Liver (tissue), 9 donors: ENCODE data around the gene MARCHF11. TPM values are rescaled to one million over a fixed set of nuclear protein-coding genes. Genes with fewer than 3 reads are reported as not detected.

Experiments
- DNase-seq: peaks from one replicate; pipeline ENCODE4 v3.0.0-alpha.2; 2017; ENCODE audit warnings: low spot score
- H3K27ac ChIP-seq, 2 donors: one replicate each; pipeline ENCODE4 v1.7.0; 2013; ENCODE audit warnings: inconsistent platforms in 2 of 2, low read length in 2 of 2, control low read depth in 1 of 2, low read depth in 1 of 2, mild to moderate bottlenecking in 1 of 2
- H3K27me3 ChIP-seq, 4 donors: one replicate each; pipeline versions ENCODE4 v1.6.1 to v1.7.0; 2013; ENCODE audit warnings: low read length in 3 of 4, inconsistent platforms in 1 of 4, mild to moderate bottlenecking in 1 of 4, moderate library complexity in 1 of 4; ENCODE audit not compliant: control insufficient read depth in 4 of 4, insufficient read depth in 4 of 4
- H3K36me3 ChIP-seq, 4 donors: one replicate each; pipeline versions ENCODE4 v1.6.1 to v1.7.0; 2013; ENCODE audit warnings: low read length in 3 of 4, mild to moderate bottlenecking in 3 of 4, low read depth in 1 of 4, moderate library complexity in 1 of 4; ENCODE audit not compliant: control insufficient read depth in 4 of 4, insufficient read depth in 3 of 4
- H3K4me1 ChIP-seq, 4 donors: one replicate each; pipeline versions ENCODE4 v1.6.1 to v1.7.0; 2013; ENCODE audit warnings: low read length in 3 of 4, mild to moderate bottlenecking in 3 of 4, moderate library complexity in 1 of 4; ENCODE audit not compliant: control insufficient read depth in 4 of 4, insufficient read depth in 4 of 4
- H3K4me3 ChIP-seq, 3 donors: one replicate each; pipeline versions ENCODE4 v1.6.1 to v1.7.0; 2013; ENCODE audit warnings: low read length in 3 of 3, control low read depth in 1 of 3, low read depth in 1 of 3, mild to moderate bottlenecking in 1 of 3
- H3K9ac ChIP-seq, 2 donors: one replicate each; pipeline ENCODE4 v1.7.0; 2013; ENCODE audit warnings: low read length in 2 of 2, mild to moderate bottlenecking in 2 of 2, moderate library complexity in 2 of 2, control low read depth in 1 of 2, low read depth in 1 of 2
- H3K9me3 ChIP-seq, 4 donors: one replicate each; pipeline versions ENCODE4 v1.6.1 to v1.7.0; 2013; ENCODE audit warnings: low read length in 3 of 4; ENCODE audit not compliant: control insufficient read depth in 4 of 4
- FOXA1 ChIP-seq: IDR thresholded peaks from 2 replicates; pipeline ENCODE4 v1.6.1; 2016; ENCODE audit warnings: antibody characterized with exemption
- FOXA2 ChIP-seq: IDR thresholded peaks from 2 replicates; pipeline ENCODE4 v1.6.1; 2016; ENCODE audit warnings: antibody characterized with exemption
- GABPA ChIP-seq, 2 donors: IDR thresholded peaks in 1 of 2; conservative IDR thresholded peaks in 1 of 2; 2 replicates each; pipeline ENCODE4 v1.6.1; 2016; ENCODE audit warnings: antibody characterized with exemption in 2 of 2, mild to moderate bottlenecking in 1 of 2, moderate library complexity in 1 of 2
- HNF4G ChIP-seq: IDR thresholded peaks from 2 replicates; pipeline ENCODE4 v1.6.1; 2016; ENCODE audit warnings: antibody characterized with exemption
- JUND ChIP-seq, 2 donors: IDR thresholded peaks; 2 replicates each; pipeline ENCODE4 v1.6.1; 2016; ENCODE audit warnings: antibody characterized with exemption in 2 of 2
- NR2F2 ChIP-seq: IDR thresholded peaks from 2 replicates; pipeline ENCODE4 v1.6.1; 2016; ENCODE audit warnings: antibody characterized with exemption
- RAD21 ChIP-seq, 2 donors: IDR thresholded peaks; 2 replicates each; pipeline ENCODE4 v1.6.1; 2016; ENCODE audit warnings: antibody characterized with exemption in 2 of 2, mild to moderate bottlenecking in 2 of 2
- RXRA ChIP-seq, 2 donors: IDR thresholded peaks; 2 replicates each; pipeline ENCODE4 v1.6.1; 2017 to 2018; ENCODE audit warnings: antibody characterized with exemption in 2 of 2, mild to moderate bottlenecking in 1 of 2
- SP1 ChIP-seq: IDR thresholded peaks from 2 replicates; pipeline ENCODE4 v1.6.1; 2018; ENCODE audit warnings: antibody characterized with exemption, mild to moderate bottlenecking
- TAF1 ChIP-seq: conservative IDR thresholded peaks from 2 replicates; pipeline ENCODE4 v1.6.1; 2016; ENCODE audit warnings: antibody characterized with exemption, mild to moderate bottlenecking
- WGBS: extraction: QIAGEN DNeasy Blood & Tissue Kit; methylation state at CpG from one replicate; pipeline ENCODE4 v1.1.7; 2013; 5-methylcytosine and 5-hydroxymethylcytosine counted together
- polyA plus RNA-seq, 2 donors: library from polyadenylated mRNA; stranded (reverse) in 1 of 2; unstranded in 1 of 2; fragments of 200-250 nt in 1 of 2; fragments of >200 nt in 1 of 2; fragmentation: Nextera tagmentation in 1 of 2; extraction: Ambion mirVana in 1 of 2; gene quantifications; one replicate each; pipeline versions ENCODE4 v1.2.1 to v1.2.3, GENCODE V29; 2013 to 2015
- total RNA-seq, 2 donors: library from RNA; depleted of rRNA; stranded (reverse); fragments of >200 nt; gene quantifications; one replicate each; pipeline ENCODE4 v1.2.3, GENCODE V29; 2014
- TF ChIP-seq, protein P1 (sequence below): IDR thresholded peaks from 2 replicates; pipeline ENCODE4 v1.6.1; 2016; ENCODE audit warnings: antibody characterized with exemption
- TF ChIP-seq, protein P2 (sequence below): fragments of 150-350 bp; IDR thresholded peaks from 2 replicates; pipeline ENCODE4 v1.5.1; 2017; ENCODE audit warnings: improper control_type of control experiment, low read depth, low read length; ENCODE audit not compliant: missing input control
- TF ChIP-seq, protein P3 (sequence below): IDR thresholded peaks from 2 replicates; pipeline ENCODE4 v1.6.1; 2016; ENCODE audit warnings: antibody characterized with exemption
- TF ChIP-seq, protein P4 (sequence below): IDR thresholded peaks from 2 replicates; pipeline ENCODE4 v1.6.1; 2016; ENCODE audit warnings: antibody characterized with exemption, mild to moderate bottlenecking
- TF ChIP-seq, protein P5 (sequence below): IDR thresholded peaks from 2 replicates; pipeline ENCODE4 v1.6.1; 2016; ENCODE audit warnings: antibody characterized with exemption
- donor health status: healthy.
- donor health status: healthy.
- donor health status: healthy.
- donor health status: healthy.
- donor health status: healthy.

MARCHF11 gene
- total and polyA plus RNA-seq, 4 donors: 0.05 TPM; not detected in 3

DNA sequence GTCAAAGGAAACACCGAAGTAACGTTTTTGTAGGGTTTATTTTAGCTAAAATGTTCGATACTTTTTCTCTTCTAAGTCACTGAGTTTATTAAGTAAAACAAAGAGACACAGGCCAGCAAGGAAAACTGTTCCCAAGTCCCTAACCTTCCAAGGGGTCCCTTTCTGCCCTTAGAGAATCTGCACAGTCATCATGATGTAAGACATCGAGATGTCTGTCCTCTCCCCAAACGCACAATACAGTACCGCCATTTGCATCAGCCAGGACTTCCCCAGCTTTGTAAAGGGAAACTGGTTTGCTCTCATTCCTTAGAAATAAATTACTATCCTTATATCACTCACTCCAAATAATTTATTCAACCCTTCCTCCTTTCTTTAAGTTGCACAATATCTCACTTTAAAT, 89.3 kb downstream of the MARCHF11 start (continued):
- TF ChIP-seq, protein P1, sequence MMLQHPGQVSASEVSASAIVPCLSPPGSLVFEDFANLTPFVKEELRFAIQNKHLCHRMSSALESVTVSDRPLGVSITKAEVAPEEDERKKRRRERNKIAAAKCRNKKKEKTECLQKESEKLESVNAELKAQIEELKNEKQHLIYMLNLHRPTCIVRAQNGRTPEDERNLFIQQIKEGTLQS: no peak
- TF ChIP-seq, protein P2, sequence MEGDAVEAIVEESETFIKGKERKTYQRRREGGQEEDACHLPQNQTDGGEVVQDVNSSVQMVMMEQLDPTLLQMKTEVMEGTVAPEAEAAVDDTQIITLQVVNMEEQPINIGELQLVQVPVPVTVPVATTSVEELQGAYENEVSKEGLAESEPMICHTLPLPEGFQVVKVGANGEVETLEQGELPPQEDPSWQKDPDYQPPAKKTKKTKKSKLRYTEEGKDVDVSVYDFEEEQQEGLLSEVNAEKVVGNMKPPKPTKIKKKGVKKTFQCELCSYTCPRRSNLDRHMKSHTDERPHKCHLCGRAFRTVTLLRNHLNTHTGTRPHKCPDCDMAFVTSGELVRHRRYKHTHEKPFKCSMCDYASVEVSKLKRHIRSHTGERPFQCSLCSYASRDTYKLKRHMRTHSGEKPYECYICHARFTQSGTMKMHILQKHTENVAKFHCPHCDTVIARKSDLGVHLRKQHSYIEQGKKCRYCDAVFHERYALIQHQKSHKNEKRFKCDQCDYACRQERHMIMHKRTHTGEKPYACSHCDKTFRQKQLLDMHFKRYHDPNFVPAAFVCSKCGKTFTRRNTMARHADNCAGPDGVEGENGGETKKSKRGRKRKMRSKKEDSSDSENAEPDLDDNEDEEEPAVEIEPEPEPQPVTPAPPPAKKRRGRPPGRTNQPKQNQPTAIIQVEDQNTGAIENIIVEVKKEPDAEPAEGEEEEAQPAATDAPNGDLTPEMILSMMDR: no peak
- TF ChIP-seq, protein P3, sequence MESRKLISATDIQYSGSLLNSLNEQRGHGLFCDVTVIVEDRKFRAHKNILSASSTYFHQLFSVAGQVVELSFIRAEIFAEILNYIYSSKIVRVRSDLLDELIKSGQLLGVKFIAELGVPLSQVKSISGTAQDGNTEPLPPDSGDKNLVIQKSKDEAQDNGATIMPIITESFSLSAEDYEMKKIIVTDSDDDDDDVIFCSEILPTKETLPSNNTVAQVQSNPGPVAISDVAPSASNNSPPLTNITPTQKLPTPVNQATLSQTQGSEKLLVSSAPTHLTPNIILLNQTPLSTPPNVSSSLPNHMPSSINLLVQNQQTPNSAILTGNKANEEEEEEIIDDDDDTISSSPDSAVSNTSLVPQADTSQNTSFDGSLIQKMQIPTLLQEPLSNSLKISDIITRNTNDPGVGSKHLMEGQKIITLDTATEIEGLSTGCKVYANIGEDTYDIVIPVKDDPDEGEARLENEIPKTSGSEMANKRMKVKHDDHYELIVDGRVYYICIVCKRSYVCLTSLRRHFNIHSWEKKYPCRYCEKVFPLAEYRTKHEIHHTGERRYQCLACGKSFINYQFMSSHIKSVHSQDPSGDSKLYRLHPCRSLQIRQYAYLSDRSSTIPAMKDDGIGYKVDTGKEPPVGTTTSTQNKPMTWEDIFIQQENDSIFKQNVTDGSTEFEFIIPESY: no peak

DNA sequence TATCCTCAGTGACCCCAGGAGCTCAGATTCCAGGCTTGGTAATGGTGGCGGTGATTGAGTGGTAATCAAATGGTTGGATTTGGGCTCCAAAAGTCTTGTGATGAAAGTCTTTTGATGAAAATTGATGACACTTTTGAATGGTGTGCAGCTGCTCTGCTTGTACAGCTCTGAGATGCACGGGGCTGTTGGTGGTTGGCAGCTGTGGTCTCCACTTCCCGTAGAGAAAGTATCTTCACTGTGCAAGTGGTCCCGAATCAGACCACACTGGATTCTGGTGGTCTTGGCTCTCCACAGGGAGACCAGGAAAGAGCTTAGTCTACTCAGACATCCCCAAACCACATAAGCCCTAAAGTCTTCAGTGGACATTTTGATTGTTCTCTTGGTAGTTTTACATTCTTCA, 96.6 kb downstream of the MARCHF11 start:
- peaks cover 0 to 5% (median 0%) of the 10 kb centered on the region in 4 donors for H3K27me3 ChIP-seq
- no peak overlapping the region for H3K27ac ChIP-seq
- no peak for TF ChIP-seq GABPA (IDR thresholded peaks at IDR 0.05 in 1 of 2, conservative IDR thresholded peaks at IDR 0.05 in 1 of 2)
- no peak for TF ChIP-seq FOXA2
- TF ChIP-seq, protein P3: no peak
- TF ChIP-seq, protein P2: no peak
- TF ChIP-seq TAF1: no peak
- TF ChIP-seq FOXA1: no peak
- no peak for TF ChIP-seq RXRA (IDR thresholded peaks at IDR 0.05)
- TF ChIP-seq, protein P4, sequence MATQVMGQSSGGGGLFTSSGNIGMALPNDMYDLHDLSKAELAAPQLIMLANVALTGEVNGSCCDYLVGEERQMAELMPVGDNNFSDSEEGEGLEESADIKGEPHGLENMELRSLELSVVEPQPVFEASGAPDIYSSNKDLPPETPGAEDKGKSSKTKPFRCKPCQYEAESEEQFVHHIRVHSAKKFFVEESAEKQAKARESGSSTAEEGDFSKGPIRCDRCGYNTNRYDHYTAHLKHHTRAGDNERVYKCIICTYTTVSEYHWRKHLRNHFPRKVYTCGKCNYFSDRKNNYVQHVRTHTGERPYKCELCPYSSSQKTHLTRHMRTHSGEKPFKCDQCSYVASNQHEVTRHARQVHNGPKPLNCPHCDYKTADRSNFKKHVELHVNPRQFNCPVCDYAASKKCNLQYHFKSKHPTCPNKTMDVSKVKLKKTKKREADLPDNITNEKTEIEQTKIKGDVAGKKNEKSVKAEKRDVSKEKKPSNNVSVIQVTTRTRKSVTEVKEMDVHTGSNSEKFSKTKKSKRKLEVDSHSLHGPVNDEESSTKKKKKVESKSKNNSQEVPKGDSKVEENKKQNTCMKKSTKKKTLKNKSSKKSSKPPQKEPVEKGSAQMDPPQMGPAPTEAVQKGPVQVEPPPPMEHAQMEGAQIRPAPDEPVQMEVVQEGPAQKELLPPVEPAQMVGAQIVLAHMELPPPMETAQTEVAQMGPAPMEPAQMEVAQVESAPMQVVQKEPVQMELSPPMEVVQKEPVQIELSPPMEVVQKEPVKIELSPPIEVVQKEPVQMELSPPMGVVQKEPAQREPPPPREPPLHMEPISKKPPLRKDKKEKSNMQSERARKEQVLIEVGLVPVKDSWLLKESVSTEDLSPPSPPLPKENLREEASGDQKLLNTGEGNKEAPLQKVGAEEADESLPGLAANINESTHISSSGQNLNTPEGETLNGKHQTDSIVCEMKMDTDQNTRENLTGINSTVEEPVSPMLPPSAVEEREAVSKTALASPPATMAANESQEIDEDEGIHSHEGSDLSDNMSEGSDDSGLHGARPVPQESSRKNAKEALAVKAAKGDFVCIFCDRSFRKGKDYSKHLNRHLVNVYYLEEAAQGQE: no peak
- no peak for TF ChIP-seq RAD21 (IDR thresholded peaks at IDR 0.05)
- no peak for TF ChIP-seq NR2F2
- no peak for TF ChIP-seq SP1
- TF ChIP-seq, protein P1: no peak
- no peak for TF ChIP-seq HNF4G
- no peak for TF ChIP-seq JUND (IDR thresholded peaks at IDR 0.05)
- TF ChIP-seq, protein P5, sequence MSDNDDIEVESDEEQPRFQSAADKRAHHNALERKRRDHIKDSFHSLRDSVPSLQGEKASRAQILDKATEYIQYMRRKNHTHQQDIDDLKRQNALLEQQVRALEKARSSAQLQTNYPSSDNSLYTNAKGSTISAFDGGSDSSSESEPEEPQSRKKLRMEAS: no peak
- 74% methylated on average over 4 of the region's 4 CpGs for WGBS
- H3K9me3 ChIP-seq: no peaks in the 10 kb centered on the region
- no peak overlapping the region for H3K9ac ChIP-seq
- H3K4me1 ChIP-seq: no peaks in the 10 kb centered on the region
- H3K4me3 ChIP-seq: no peak overlapping the region
- DNase-seq: no peak
- no peaks in the 10 kb centered on the region for H3K36me3 ChIP-seq
